Measurements from ENCODE around the gene ARHGAP26.

DNA sequence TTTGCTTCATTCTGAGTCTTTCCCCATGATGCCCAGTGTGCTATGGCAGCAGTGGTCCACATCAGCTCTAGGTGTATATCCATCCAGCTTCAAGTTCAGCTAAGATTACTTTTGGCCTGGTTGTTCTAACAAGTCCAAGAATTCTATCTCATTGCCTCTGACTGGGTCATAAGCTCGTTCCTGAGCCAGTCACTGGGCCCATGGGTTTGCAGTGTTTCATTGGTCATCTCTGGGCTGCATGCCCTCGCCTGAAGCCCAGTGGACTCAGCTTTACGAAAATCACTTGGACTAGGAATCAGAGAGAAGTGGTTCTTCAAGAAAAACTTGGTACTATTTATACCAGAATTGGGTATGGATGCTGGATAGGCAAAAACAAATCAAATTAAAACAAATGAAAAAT, 16.1 kb upstream of the ARHGAP26 start:
- TF ChIP-seq CTCF (IDR thresholded peaks at IDR 0.05): no peak
- no peak for TF ChIP-seq POLR2A (IDR thresholded peaks at IDR 0.05)
